GM19035 (cell line): ENCODE results near the gene FHOD3.

Experiments used
- ATAC-seq: cut with Tn5 transposase; IDR thresholded peaks from one replicate; pipeline ENCODE4 v1.9.1; 2021; ENCODE audit not compliant: unreplicated experiment

Gene FHOD3

DNA sequence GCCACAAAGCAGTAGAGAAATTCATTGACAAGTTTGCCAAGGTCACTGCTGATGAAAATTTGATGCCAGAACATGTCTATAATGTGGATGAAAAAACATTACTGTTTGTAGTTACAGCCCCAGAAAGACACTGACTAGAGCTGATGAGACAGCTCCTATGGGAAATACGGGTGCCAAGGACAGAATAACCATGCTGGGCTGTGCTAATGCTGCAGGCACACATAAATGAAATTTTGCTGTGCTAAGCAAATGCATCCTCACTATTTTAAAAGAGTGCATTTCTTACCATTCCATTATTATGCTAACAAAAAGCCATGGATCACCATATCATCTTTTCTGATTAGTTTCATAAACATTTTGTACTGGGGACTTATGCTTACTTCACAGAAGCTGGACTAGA, 208.2 kb downstream of the FHOD3 start:
- no peak for ATAC-seq

DNA sequence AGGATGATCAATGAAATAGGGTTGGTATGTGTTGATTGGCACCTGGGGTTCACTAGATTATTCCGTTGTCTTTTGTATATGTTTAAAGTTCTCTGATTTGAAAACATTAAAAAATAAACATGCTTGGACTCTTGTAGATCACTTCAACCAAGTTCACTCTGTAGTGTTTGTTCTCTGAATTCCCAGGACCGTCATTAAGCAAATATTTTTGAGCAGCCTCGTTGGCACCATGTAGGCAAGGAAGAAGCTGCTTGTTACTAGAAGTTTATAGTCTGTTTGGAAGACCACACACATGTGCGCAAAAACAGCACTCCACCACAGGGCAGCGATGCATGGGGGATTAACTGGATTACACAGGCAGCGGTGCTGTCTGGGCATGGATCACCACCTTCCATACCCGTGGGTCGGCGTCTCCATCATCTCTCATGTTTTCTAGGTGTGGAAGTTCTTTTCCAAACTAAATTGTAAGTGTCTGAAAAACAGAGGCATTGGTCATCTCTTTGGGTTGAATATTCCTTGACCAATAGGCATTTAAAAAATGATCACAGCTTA, 212.2 kb downstream of the FHOD3 start:
- no peak for ATAC-seq

DNA sequence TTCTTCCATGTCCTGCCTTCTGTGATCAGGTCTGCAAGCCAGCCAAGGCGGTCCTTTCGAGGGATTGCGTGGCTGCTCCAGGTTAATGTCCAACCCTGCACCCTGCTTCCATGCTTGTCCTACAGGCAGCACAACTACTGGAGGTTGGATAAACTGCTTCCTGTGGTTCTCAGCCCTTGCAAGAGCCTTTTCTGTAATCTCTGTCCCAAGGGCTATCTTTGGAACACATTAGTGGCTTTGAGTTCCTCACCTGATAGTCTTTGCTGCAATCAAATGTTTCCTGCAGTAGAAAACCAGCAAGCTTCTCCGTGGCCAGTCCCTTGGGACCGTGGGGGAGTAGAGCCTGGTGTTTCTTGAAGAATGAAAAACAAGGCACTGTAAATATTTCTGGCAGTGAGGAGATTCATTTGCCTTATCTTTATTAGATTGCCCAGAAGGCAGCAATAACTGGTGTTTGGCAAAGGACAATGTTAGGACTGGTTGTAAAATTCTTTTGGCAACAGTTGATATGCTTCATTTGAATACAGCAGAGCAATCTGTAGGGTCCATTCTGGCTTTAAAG, 214.4 kb downstream of the FHOD3 start:
- no peak for ATAC-seq

DNA sequence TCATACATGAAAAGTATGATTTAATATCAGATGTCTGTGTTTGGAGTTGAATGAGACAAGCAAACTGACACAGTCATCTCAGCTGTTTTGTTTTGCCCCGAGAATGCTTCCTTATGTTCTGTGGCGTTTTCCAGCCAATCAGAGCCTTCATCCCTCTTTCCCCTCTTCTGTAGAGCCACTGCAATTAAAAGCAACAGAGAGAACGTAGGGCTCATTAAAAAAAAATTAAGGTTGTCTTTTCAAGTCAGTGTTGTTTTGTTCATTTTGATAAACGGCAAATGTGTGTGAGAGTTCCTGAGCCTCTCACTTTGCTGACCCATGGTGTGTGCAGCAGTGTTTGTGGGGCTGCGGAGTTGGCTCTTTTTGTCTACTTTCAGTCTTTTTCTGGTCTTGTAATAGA, 216.0 kb downstream of the FHOD3 start:
- ATAC-seq = no peak

DNA sequence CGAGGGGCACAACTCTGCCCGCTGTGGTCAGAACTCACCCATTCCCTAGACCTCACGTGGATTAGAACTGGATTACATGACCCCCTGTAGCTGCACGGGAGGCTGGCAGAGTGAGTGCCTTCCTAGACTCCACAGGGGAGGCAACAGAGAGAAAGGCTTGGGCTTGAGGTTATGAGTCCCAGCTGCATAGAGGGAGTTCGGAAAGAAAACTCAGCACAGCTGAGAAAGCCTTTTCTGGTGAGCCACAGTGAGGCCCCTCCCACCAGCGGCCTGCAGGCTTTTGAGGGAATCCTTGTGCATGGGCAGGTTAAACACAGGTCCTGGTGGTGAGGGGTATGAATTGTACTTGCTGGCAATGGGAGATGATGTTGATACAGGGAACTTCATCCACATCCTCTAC, 217.3 kb downstream of the FHOD3 start:
- no peak for ATAC-seq

DNA sequence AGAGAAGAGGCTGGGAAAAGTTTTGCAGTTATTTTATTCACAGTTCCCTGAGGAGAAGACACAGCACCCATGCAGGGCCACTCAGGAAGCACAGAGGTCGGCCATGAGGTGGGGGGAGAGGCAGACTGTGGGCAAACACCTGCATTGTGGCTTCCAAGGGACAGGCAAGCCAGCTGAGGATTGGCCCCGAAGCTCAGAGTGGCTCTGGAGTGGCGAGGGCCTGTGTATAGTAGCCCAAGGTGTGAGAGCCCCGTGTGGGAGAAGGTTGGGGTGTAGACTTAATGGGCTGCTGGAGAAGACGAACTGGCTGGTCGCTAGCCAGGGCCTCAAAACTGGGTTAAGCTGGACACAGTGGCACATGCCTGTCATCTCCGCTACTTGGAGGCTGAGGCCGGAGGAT, 218.7 kb downstream of the FHOD3 start:
- no peak for ATAC-seq

DNA sequence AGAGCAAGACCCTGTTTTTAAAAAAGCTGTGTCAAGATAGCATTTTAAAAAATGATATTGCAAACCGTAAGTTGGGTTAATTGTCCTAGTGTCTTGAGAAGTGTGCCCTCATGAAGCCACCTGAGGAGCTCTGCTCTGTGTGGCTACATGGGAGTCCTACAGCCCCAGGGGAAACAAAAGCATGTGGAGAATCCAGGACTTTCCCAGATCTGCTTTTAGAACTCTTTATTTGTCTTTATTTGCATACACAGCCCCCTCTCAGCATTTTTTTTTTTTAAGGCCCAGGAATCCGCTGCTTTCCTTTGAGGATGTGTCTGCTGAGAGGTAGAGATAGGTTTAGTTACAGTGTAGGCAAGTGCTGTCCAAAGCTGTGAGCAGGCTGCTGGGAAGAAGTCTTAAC, 219.2 kb downstream of the FHOD3 start:
- ATAC-seq = no peak

DNA sequence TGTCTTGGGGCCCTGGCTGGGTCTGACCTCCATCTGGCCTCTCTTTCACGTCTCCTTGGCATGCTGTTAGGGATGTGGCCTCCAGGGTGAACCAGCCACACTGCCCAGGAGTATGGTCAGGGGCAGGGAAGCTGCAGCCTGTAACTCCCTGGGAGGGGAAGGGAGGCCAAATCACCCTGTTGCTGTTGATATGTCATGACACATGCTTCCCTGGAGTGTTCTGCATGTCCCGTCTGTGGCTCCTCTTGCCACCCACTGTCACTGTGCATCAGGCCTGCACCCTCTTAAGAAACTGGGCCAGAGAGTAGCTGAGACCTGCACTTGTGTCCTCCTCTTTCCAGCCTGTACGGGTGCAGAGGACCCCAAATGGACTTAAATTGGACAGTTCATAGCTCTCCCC, 221.3 kb downstream of the FHOD3 start:
- ATAC-seq = no peak

DNA sequence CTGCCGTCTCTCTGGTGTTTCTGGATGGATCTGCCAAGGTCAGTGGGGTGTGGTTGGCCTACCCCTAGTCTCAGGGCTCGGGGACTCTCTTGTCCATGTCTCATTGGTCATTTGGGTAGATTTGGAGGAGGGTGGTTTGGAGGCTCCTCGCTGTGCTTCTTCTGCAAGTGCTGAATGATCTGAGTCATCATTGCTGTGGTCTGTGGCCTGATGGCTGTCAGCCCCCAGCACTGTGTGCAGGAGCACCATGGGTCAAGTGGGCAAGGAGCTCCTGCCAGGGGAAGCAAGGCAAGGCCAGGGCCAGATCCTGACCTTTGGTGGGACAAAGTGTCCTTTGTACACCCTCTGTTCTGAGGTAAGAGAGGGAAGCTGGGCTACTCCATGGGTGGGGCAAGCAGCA, 221.8 kb downstream of the FHOD3 start:
- no peak for ATAC-seq

DNA sequence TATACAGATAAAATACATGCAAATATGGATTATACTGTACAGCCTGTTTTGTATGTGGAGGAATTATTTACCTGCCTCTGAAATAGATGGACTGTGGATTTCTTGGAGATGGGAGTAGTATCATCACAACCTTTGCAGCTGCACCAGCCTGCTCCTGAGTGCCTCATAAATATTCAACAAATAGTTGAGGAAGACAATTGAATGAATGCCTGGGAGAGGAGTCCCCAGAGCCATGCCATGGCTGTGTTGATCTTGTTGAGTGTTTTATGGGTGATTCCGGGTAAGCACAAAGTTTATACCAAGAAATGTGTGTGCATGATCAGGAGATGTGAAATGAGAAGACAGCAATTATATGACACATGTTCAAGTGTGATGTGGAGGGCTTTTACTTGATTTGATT, 225.0 kb downstream of the FHOD3 start:
- ATAC-seq = no peak

DNA sequence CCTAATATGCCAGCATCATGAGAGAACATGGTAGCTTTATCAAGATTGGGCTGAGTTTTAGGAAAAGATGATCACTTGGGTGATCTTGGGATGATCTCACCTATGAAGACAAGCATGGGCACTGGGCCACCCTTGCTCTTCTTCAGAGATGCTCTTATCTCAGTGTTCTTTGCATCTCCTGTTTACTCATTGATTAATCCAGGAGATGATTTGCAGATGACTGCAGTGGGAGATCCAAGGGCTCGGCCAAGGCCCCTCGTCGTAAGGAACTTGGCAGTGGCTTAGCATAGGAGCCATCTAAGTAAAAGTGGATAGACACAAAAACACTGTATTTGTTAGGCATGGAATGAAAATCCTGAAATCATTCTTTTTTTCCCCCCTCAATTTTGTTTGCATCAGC, 228.4 kb downstream of the FHOD3 start:
- no peak for ATAC-seq

DNA sequence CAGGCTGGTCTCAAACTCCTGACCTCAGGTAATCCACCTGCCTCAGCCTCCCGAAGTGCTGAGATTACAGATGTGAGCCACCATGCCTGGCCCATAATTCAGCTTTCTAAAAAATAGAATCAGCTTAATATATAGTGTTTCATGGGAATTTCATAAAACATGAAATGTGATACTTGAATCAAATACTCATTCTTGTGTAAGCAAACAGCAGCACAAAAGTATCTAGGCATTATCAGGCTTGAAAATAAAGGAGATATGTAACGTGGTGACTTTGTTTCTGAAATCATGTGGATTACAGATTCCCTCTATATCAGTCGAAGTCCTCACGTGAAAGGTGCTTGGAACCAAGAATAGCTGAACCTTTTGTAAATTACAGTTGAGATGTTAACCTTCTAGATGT, 229.1 kb downstream of the FHOD3 start:
- no peak for ATAC-seq

DNA sequence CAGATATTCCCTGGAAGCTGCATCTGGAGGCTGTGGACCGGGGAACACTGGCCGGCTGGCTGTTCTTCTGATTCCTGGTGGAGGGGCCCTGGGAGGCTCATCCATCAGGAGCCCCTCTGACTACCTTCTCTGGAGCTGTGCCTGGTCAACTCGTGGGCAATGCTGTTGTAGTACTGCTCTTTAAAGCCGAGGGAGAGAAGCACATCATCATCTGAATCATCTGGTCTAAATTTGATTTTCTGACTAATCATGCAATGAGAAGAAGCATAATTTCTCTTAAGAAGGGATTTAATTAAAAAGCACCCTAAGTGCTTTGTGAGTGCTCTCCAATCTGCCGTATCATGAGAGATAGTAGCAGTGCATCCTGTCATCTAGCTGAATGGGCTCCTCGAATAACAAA, 229.5 kb downstream of the FHOD3 start:
- no peak for ATAC-seq

DNA sequence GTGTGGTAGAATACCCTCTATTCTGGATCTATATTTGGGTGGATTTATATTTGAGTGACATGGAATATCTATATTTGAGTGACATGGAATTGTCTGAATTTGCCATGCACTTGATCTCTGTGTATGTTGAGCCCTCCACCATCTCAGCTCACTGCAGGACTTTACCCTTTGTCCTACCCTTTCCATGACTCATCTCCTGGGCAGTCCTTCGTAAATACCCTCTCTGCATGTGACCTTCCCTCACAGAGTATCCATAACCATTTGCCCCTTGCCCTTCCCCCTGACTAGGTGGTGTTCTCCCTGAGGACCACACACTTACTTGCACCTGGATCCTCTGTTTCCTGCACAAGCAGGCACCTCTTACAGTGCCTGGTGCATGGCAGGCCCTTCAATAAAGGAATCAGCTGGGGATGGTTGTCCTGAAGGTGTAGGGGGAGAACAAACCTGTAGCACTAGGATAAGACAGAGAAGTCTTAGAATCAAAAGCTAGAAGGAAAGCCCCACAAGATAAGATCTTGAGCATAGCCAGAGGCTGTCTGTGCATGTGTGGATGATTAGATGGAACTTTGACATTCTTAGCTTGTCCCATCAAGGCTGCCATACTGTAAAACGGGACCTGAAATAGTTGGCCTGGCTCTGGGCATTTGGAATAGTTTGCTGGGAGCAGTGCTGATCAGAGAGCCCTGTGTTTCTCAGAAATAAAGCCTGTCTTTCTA, 230.4 kb downstream of the FHOD3 start:
- ATAC-seq = no peak

DNA sequence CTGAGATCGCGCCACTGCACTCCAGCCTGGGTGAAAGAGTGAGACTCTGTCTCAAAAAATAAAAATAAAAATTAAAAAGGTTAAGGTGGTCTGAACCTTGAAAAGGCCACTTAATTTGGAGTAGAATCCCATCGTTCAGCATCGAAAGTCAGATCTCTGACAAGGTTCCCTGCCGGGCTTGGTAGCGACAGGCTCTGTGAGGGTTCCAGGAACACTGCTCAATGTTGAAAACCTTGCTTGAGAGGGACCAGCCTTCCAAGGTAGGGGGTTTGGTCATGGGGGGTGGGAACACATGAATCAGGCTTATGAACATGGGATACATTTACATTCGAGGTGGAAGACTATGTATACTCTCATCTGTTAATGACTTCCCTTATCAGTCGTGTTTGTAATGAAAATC, 232.2 kb downstream of the FHOD3 start:
- ATAC-seq = no peak

DNA sequence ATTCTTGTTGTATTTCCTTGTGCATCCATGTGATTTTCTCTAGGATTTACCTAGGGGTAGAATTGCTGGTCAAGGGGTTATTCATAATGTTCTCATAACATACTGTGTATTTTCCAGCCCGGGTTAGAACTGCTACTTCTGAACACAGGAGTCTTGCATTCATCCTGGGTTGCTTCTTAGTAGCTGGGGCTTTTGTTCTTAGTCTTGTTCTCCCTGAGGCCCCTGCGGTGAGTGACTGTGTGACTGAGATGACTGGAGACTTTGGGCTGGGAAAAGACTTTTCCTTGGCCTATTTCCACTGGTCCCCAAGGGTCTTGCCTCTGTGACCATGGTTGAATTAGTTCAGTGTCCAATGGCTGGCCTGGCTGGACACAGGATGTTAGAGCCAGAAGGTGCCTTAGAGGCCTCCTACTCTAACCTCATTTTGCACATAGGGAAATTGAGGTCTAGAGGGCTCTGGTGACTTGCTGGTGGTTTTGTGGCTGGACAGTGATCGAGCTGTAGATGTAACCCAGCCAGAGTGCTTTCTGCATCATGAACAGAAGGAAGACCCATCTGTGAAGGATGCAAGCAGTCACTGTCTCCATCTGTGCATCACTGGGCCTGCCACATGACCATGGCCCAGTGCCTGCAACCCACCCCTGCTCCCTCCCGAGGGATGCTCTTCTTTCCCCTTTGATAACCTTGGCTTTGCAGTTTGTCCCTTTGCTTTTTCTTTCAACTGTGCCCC, 233.3 kb downstream of the FHOD3 start:
- no peak for ATAC-seq

DNA sequence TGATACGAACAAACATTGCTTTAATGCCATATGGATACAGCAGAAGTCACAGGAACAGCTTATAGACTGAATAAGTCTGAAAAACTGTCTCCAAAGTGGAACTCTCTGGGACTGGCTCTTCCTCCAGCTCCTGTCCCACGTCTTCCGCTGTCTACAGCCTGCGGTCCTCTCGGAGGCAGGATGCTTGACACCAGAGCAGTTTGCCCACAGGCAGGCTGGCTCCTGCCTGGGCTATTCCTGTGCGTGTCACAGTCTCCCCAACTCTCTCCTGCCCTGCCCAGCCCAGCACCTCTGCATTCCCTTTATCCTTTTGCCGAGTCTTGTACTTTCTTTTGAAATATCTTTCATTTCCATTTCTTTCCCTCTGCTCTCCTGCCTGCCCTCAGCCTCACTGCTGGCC, 234.1 kb downstream of the FHOD3 start:
- ATAC-seq = no peak

DNA sequence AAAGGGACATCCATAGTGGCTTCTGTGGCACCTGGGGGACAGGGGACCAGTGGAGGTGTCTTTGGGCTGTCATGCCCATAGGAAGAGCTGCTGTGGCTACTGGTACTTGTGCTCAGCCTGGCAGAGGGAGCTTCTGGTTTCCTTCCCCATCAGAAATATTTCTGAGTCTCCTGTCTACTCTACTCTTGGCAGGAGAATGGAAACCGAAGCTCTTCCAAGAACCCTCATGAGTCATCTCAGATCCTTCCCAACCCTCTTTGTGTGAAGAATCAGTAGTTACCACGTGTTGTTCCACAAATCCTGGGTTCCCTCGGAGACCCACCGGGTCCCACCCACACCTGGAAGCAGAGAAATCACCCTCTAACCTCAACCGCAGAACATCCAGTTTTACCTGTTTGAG, 234.9 kb downstream of the FHOD3 start:
- no peak for ATAC-seq

DNA sequence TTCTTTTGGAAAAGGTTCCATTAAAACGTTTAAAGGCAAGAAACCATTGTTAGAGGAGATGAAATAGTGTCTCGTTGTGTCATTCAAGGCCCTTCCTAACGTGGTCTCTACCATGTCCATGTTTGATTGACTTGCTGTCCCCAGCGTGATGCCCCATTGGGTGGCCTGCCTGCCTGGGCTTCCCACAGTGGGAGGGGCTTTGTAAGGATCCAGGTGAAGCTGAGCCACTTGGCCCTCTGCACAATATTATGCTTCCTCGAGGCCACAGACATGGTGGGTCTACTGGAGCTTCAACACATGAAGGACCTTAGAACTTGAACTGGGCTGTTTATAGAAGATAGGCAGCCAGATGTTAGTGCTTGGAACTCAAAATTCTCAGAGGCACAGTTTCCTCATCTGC, 235.3 kb downstream of the FHOD3 start:
- no peak for ATAC-seq

DNA sequence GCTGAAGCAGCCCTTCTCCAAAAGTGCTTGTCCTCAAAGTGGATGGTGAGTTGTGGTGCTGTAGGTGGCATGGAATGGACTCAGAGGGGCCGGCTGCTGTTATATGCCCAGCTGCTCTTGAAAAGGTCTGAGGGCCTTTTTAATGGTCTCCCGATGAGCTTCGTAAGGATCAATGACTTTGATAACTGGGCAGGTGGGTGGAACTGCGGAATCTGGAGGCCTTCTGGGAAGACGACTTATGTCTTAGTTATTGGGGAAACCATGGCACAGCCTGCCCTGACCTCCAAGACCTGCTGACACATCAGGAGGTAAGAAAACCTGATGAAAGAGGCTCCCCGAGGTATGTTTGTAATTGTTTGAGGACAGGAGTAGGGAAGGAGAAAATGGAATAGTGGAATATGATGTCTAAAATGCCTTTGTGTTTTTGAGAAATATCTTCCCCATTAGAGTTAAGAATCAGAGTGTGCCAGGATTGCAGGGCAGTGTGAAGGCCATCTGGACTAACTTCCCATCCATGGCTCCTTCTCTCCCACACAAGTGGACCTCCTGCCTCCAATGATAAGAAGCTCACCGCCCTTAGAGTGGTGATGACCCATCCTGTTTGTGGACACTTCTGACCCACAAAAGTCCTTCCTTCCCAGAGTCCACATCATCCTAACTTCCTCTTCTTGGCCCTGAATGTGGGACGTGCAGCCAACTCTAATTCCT, 236.1 kb downstream of the FHOD3 start:
- no peak for ATAC-seq

DNA sequence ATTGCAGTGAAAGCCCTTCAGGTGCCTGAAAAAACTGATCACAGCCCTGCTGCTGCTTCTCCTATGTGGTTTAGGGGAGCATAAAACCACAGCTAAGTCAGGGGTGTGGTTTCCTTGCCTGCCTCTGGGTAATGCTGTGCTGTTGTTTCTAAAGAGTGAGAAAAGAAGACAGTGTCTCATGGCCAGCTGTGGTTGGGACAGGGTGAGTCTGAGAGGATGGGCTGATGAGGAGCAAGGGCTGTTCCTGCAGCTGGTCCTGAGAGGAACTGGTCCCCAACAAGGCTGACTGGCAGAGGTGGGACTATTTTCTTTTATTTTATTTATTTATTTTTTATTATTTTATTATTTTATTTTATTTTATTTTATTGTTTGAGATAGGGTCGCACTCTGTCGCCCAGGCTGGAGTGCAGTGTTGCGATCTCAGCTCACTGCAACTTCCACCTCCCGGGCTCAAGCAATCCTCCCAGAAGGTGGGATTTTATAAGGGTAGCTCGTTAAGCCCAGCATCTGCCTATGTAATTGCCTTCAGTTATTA, 236.7 kb downstream of the FHOD3 start:
- ATAC-seq = no peak
